Skeletal muscle tissue (tissue), 4 donors: ENCODE results near the gene MYH6. TPM values are rescaled to one million over a fixed set of nuclear protein-coding genes. Genes with fewer than 3 reads are reported as not detected.

Experiments used
- H3K27ac ChIP-seq: one replicate; pipeline ENCODE4 v1.7.0; 2013; ENCODE audit warnings: mild to moderate bottlenecking, low read depth, low read length, inconsistent platforms
- H3K27me3 ChIP-seq, 3 donors: one replicate each; pipeline ENCODE4 v1.7.0; 2013; ENCODE audit warnings: low read length in 3 of 3; ENCODE audit not compliant: control insufficient read depth in 3 of 3, insufficient read depth in 3 of 3
- H3K36me3 ChIP-seq, 3 donors: one replicate each; pipeline ENCODE4 v1.7.0; 2013; ENCODE audit warnings: low read length in 3 of 3; ENCODE audit not compliant: control insufficient read depth in 3 of 3, insufficient read depth in 3 of 3
- H3K4me1 ChIP-seq, 3 donors: one replicate each; pipeline ENCODE4 v1.7.0; 2013; ENCODE audit warnings: low read length in 3 of 3, mild to moderate bottlenecking in 3 of 3; ENCODE audit not compliant: control insufficient read depth in 3 of 3, insufficient read depth in 3 of 3
- H3K4me3 ChIP-seq, 3 donors: one replicate each; pipeline ENCODE4 v1.7.0; 2013; ENCODE audit warnings: low read length in 3 of 3
- H3K9ac ChIP-seq, 3 donors: one replicate each; pipeline ENCODE4 v1.7.0; 2013; ENCODE audit warnings: low read length in 3 of 3, mild to moderate bottlenecking in 3 of 3, moderate library complexity in 2 of 3, low read depth in 1 of 3
- H3K9me3 ChIP-seq, 3 donors: one replicate each; pipeline ENCODE4 v1.7.0; 2013; ENCODE audit warnings: low read length in 3 of 3; ENCODE audit not compliant: control insufficient read depth in 3 of 3
- total RNA-seq: library from RNA; depleted of rRNA; stranded (reverse); fragments of >200 nt; gene quantifications from one replicate; pipeline ENCODE4 v1.2.3, GENCODE V29; 2014
- donor health status: Osteomylitis.

Gene MYH6
- total RNA-seq, 1 donor from 2014 or later = 2.1 TPM

DNA sequence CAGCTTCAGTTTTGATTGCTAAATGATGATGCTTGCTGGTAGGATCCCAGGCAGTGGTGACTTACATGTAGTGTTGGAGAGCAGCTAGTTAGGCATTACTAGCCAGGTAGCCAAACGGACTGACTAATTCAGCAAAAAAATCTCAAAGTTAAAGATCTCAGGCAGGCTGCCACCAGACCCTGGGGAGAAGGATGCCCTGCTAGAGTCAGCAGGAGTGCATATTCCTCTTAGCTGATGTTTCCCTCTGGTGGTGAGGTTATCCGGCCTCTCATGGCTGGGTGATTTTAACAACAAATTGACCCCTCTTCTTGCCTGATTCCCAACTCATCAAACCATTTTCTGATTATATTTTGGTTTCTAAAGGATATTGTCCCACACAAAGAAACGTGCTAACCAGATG, 45.9 kb downstream of the MYH6 start:
- H3K9ac ChIP-seq = no peak overlapping the region

GRCh38 chr14:23361763-23362162, 46.3 kb downstream of the MYH6 start:
- H3K36me3 ChIP-seq = no peaks in the 10 kb centered on the region
- no peak overlapping the region for H3K27ac ChIP-seq
- H3K27me3 ChIP-seq = peaks cover 7 to 30% (median 13%) of the 10 kb centered on the region in 3 donors
- no peak overlapping the region for H3K4me3 ChIP-seq
- H3K9ac ChIP-seq = no peak overlapping the region
- no peaks in the 10 kb centered on the region for H3K9me3 ChIP-seq
- H3K4me1 ChIP-seq = peaks cover 0 to 16% (median 5%) of the 10 kb centered on the region in 3 donors

More for the DNA sequence above, 45.9 kb downstream of the MYH6 start:
- H3K36me3 ChIP-seq = no peaks in the 10 kb centered on the region
- H3K9me3 ChIP-seq = no peaks in the 10 kb centered on the region
- no peak overlapping the region for H3K27ac ChIP-seq
- H3K27me3 ChIP-seq = peaks cover 7 to 30% (median 17%) of the 10 kb centered on the region in 3 donors
- peaks cover 0 to 16% (median 5%) of the 10 kb centered on the region in 3 donors for H3K4me1 ChIP-seq
- no peak overlapping the region for H3K4me3 ChIP-seq

GRCh38 chr14:23361320-23361719, 46.8 kb downstream of the MYH6 start:
- no peaks in the 10 kb centered on the region for H3K9me3 ChIP-seq
- peaks cover 10 to 30% (median 10%) of the 10 kb centered on the region in 3 donors for H3K27me3 ChIP-seq
- H3K4me3 ChIP-seq = no peak overlapping the region
- H3K9ac ChIP-seq = no peak overlapping the region
- H3K27ac ChIP-seq = peak overlapping the region; percentile 8
- H3K36me3 ChIP-seq = no peaks in the 10 kb centered on the region
- peaks cover 0 to 16% (median 5%) of the 10 kb centered on the region in 3 donors for H3K4me1 ChIP-seq

GRCh38 chr14:23360496-23360895, 47.6 kb downstream of the MYH6 start:
- no peak overlapping the region for H3K9ac ChIP-seq
- H3K27me3 ChIP-seq = peaks cover 9 to 31% (median 17%) of the 10 kb centered on the region in 3 donors
- H3K4me1 ChIP-seq = peaks cover 0 to 11% (median 5%) of the 10 kb centered on the region in 3 donors
- H3K9me3 ChIP-seq = no peaks in the 10 kb centered on the region
- no peak overlapping the region for H3K27ac ChIP-seq
- H3K4me3 ChIP-seq = no peak overlapping the region
- H3K36me3 ChIP-seq = no peaks in the 10 kb centered on the region

GRCh38 chr14:23359722-23360447, 48.2 kb downstream of the MYH6 start:
- Histone ChIP-seq H3K9ac (no peak overlapping the region), H3K36me3 (no peaks in the 10 kb centered on the region), H3K9me3 (no peaks in the 10 kb centered on the region), H3K4me1 (peaks cover 0 to 9% (median 4%) of the 10 kb centered on the region in 3 donors), H3K27me3 (peaks cover 8 to 28% (median 18%) of the 10 kb centered on the region in 3 donors), H3K27ac (no peak overlapping the region), H3K4me3 (no peak overlapping the region)

GRCh38 chr14:23359167-23359626, 48.9 kb downstream of the MYH6 start:
- peaks cover 8 to 27% (median 15%) of the 10 kb centered on the region in 3 donors for H3K27me3 ChIP-seq
- H3K9ac ChIP-seq = no peak overlapping the region
- H3K4me3 ChIP-seq = no peak overlapping the region
- H3K4me1 ChIP-seq = peaks cover 0 to 5% (median 1%) of the 10 kb centered on the region in 3 donors
- H3K9me3 ChIP-seq = no peaks in the 10 kb centered on the region
- no peak overlapping the region for H3K27ac ChIP-seq
- H3K36me3 ChIP-seq = no peaks in the 10 kb centered on the region

DNA sequence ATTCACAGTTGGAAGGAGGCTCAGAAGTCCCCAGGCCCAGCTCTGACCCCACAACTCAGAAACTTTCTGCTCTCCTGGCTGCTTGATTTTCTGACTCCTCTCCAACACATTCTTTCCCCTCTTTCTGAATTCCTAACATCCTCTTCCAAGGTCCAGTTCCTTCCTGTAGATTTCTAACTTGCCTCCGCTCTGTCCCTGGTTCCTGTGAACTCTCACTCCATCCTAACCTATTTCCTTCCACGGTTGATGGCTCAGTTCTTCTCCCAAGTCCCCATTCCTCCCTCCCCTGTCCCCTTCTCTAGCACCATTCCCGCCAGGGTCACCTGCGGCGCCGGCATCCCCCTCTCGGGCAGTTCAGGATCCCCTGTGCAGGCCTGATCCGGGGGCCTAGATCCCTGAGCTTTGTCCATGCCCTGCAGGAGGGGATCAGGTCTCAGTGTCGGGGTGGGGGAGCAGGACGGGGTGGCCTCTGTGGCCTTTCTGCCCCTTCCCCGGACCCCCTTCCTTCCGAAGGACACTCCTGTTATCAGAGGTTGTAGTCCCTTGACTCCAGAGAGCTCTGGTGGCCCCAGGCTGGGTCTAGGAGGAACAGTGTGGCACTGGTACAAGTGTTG, 49.4 kb downstream of the MYH6 start:
- H3K9ac ChIP-seq = no peak overlapping the region
- no peak overlapping the region for H3K4me3 ChIP-seq
- H3K36me3 ChIP-seq = no peaks in the 10 kb centered on the region
- no peak overlapping the region for H3K27ac ChIP-seq
- H3K9me3 ChIP-seq = no peaks in the 10 kb centered on the region
- H3K27me3 ChIP-seq = peaks cover 9 to 26% (median 15%) of the 10 kb centered on the region in 3 donors
- H3K4me1 ChIP-seq = no peaks in the 10 kb centered on the region

- Histone ChIP-seq H3K36me3 (no peaks in the 10 kb centered on the region), H3K4me1 (peaks cover 0 to 1% (median 0%) of the 10 kb centered on the region in 3 donors), H3K9me3 (no peaks in the 10 kb centered on the region), H3K27ac (no peak overlapping the region), H3K27me3 (peaks cover 14 to 30% (median 22%) of the 10 kb centered on the region in 3 donors), H3K9ac (no peak overlapping the region), H3K4me3 (no peak overlapping the region)
Measured at GRCh38 chr14:23358042-23358441, 50.0 kb downstream of the MYH6 start.

- H3K27me3 ChIP-seq = peaks cover 15 to 34% (median 28%) of the 10 kb centered on the region in 3 donors
- H3K9me3 ChIP-seq = no peaks in the 10 kb centered on the region
- no peaks in the 10 kb centered on the region for H3K36me3 ChIP-seq
- peaks cover 3 to 4% (median 3%) of the 10 kb centered on the region in 3 donors for H3K4me1 ChIP-seq
- peak overlapping the region in 1 of 3 donors; percentile 16 for H3K9ac ChIP-seq
- no peak overlapping the region for H3K4me3 ChIP-seq
- H3K27ac ChIP-seq = no peak overlapping the region
Measured at GRCh38 chr14:23357261-23357660, 50.8 kb downstream of the MYH6 start.

DNA sequence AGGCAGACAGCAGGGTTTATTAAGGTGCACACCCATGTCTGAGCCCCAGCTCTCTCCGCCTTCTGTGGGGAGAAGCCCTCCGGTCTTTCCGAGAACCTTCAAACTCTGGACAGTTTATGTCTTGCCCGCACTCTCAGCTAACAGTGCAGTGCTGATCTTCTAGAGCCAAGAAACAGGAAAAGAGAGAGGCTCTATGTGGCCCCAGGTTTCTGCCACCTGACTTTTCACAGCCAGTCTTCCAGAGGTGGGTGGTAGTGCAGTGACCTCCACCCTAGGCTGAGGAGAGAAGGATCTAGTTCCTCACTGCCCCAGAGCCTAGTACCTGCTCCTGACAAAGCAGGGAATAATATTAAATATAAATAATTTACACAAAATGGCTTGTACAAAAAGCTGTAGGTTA, 51.4 kb downstream of the MYH6 start:
- Histone ChIP-seq H3K4me3 (no peak overlapping the region), H3K36me3 (no peaks in the 10 kb centered on the region), H3K4me1 (peaks cover 8 to 10% (median 9%) of the 10 kb centered on the region in 3 donors), H3K9me3 (no peaks in the 10 kb centered on the region), H3K27ac (no peak overlapping the region), H3K9ac (no peak overlapping the region), H3K27me3 (peaks cover 21 to 36% (median 34%) of the 10 kb centered on the region in 3 donors)
